Heart right ventricle (tissue), 16 donors: ENCODE data around the gene CIP2A. TPM values are rescaled to one million over a fixed set of nuclear protein-coding genes. Genes with fewer than 3 reads are reported as not detected.

ENCODE experiments used
- ATAC-seq, 8 donors: fragments of 200-7000 bp; cut with Tn5 transposase; one replicate each; pipeline ENCODE4 v1.9.1; 2020; ENCODE audit warnings: mild to moderate bottlenecking in 8 of 8, moderate library complexity in 8 of 8, moderate number of reproducible peaks in 1 of 8
- DNase-seq, 2 donors: peaks; one replicate each; pipeline ENCODE4 v3.0.0-alpha.2; 2020
- H3K27ac ChIP-seq, 10 donors: fragments of 200-600 bp; sonication (generic) in 2 of 10; one replicate each; pipeline versions ENCODE4 v1.5.0 to v1.8.0; 2020 to 2022; ENCODE audit warnings: mild to moderate bottlenecking in 3 of 10
- H3K27me3 ChIP-seq, 7 donors: fragments of 200-600 bp; one replicate each; pipeline ENCODE4 v1.8.0; 2021 to 2022; ENCODE audit warnings: mild to moderate bottlenecking in 2 of 7
- H3K36me3 ChIP-seq, 9 donors: fragments of 200-600 bp; sonication (generic) in 1 of 9; one replicate each; pipeline versions ENCODE4 v1.5.0 to v1.8.0; 2020 to 2022; ENCODE audit warnings: mild to moderate bottlenecking in 2 of 9
- H3K4me1 ChIP-seq, 9 donors: fragments of 200-600 bp; sonication (generic) in 1 of 9; one replicate each; pipeline versions ENCODE4 v1.5.0 to v1.8.0; 2020 to 2022; ENCODE audit warnings: mild to moderate bottlenecking in 4 of 9
- H3K4me3 ChIP-seq, 10 donors: fragments of 200-600 bp; sonication (generic) in 2 of 10; one replicate each; pipeline versions ENCODE4 v1.5.0 to v1.8.0; 2020 to 2022; ENCODE audit warnings: mild to moderate bottlenecking in 7 of 10, moderate library complexity in 2 of 10
- H3K9me3 ChIP-seq, 11 donors: fragments of 200-600 bp in 10 of 11; sonication (generic) in 2 of 11; one replicate each; pipeline versions ENCODE4 v1.5.0 to v1.8.0; 2013 to 2022; ENCODE audit warnings: mild to moderate bottlenecking in 2 of 11, control low read depth in 1 of 11, moderate library complexity in 1 of 11
- CTCF ChIP-seq, 9 donors: fragments of 200-600 bp; sonication (generic) in 2 of 9; IDR thresholded peaks; one replicate each; pipeline versions ENCODE4 v1.5.0 to v1.8.0; 2021 to 2022; ENCODE audit warnings: antibody characterized with exemption in 9 of 9, mild to moderate bottlenecking in 5 of 9, moderate library complexity in 1 of 9
- whole genome bisulfite sequencing, 2 donors: extraction: QIAGEN DNeasy Blood & Tissue Kit; methylation state at CpG; one replicate each; pipeline ENCODE4 v1.1.7; 2013; ENCODE audit warnings: inconsistent platforms in 1 of 2; 5-methylcytosine and 5-hydroxymethylcytosine counted together
- intact Hi-C, 10 donors: fragments of 100-400 bp; cut with DNase I; formaldehyde crosslinking; loops; one replicate each; pipeline versions ENCODE4 v1.11.1 to v1.14.2; 2022
- polyA plus RNA-seq, 2 donors: library from polyadenylated mRNA; stranded (reverse); fragments of 200-250 nt; gene quantifications; one replicate each; pipeline ENCODE4 v1.2.3, GENCODE V29; 2013
- total RNA-seq, 10 donors: library from RNA; stranded (reverse); fragmentation: NEBNext Ultra II Directional in 3 of 10; extraction: Animal tissue kit (Norgen Biotek cat#: 25700) in 3 of 10; gene quantifications; one replicate each; pipeline versions ENCODE4 v1.2.1 to v1.2.4, GENCODE V29; 2021 to 2023
- donor health status: Arrhythmogenic right ventricular cardiomyopathy.
- donor health status: ischemic (EF 13 %, LVEDD 7.1; RV severe dilation, severe dysfunction).
- donor health status: healthy with polysubstance abuse.
- donor health status: DM: no; HTN: yes; CAD: no.
- donor health status: DM: no; HTN: no; CAD: no.
- donor health status: ischemic (EF 25% LVEDD 6.9; RV normal size, moderate dysfunction).
- donor health status: ischemic (EF 25% LVEDD 5.7; RV mildly dilated, moderate dysfunction).
- donor health status: healthy.
- donor health status: DM: yes; HTN: yes; CAD: no.
- donor health status: Ischemic cardiomyopathy.
- donor health status: ischemic (EF 35%, LVEDD 5.7; RV mildly dilated, moderate dysfunction).
- donor health status: nonischemic (EF 11% LVEDD 7.7; RV severe dilation, severe dysfunction).
- donor health status: DM: yes; HTN: yes; CAD: no.
- donor health status: PGD.
- donor health status: ischemic (EF 29% LVEDD 5.4; RV normal size, mild dysfunction).
- donor health status: nonischemic (EF 23%, LVEDD 6.1; RV moderate dilation, normal function).

The CIP2A gene
- total and polyA plus RNA-seq, 12 donors = 0.59 to 3.3 (median 1.7) TPM

- Histone ChIP-seq H3K27me3 (no peaks in the 10 kb centered on the region), H3K36me3 (peaks cover 0 to 10% (median 0%) of the 10 kb centered on the region in 9 donors), H3K4me3 (peak overlapping the region; percentile 55 to 86 (median 74)), H3K27ac (peak overlapping the region in 6 of 10 donors; percentile 83 to 98 (median 88)), H3K4me1 (peaks cover 2 to 30% (median 18%) of the 10 kb centered on the region in 9 donors), H3K9me3 (no peaks in the 10 kb centered on the region)
- ATAC-seq = no peak
- intact Hi-C loops = no loop called here
- WGBS, 2 donors = 2% methylated on average over 8 of the region's 8 CpGs
- DNase-seq = no peak
- TF ChIP-seq CTCF (IDR thresholded peaks at IDR 0.05) = no peak
These were observed 637 bp downstream of the CIP2A start for GRCh38 chr3:108588601-108589000.

GRCh38 chr3:108578064-108578463 lies 11.2 kb downstream of the CIP2A start:
- intact Hi-C loops = no loop called here
- Histone ChIP-seq H3K27ac (no peak overlapping the region), H3K27me3 (no peaks in the 10 kb centered on the region), H3K4me3 (no peak overlapping the region), H3K4me1 (no peaks in the 10 kb centered on the region), H3K36me3 (peaks cover 0 to 69% (median 0%) of the 10 kb centered on the region in 9 donors), H3K9me3 (peaks cover 0 to 2% (median 0%) of the 10 kb centered on the region in 11 donors)
- no peak for TF ChIP-seq CTCF (IDR thresholded peaks at IDR 0.05)
- DNase-seq = no peak
- ATAC-seq = no peak
- WGBS, 2 donors = 92 to 99% methylated on average over 2 of the region's 2 CpGs

GRCh38 chr3:108569336-108569735 lies 19.9 kb downstream of the CIP2A start:
- 98 to 99% methylated on average over 4 of the region's 4 CpGs for WGBS, 2 donors
- DNase-seq = no peak
- H3K27me3 ChIP-seq = no peaks in the 10 kb centered on the region
- peaks cover 0 to 21% (median 0%) of the 10 kb centered on the region in 9 donors for H3K36me3 ChIP-seq
- H3K4me1 ChIP-seq = no peaks in the 10 kb centered on the region
- H3K27ac ChIP-seq = no peak overlapping the region
- H3K9me3 ChIP-seq = peaks cover 0 to 6% (median 0%) of the 10 kb centered on the region in 11 donors
- no peak for TF ChIP-seq CTCF (IDR thresholded peaks at IDR 0.05)
- H3K4me3 ChIP-seq = no peak overlapping the region
- no peak for ATAC-seq
- intact Hi-C loops = no loop called here

- Histone ChIP-seq H3K9me3 (no peaks in the 10 kb centered on the region), H3K36me3 (peaks cover 0 to 16% (median 0%) of the 10 kb centered on the region in 9 donors), H3K4me3 (no peak overlapping the region), H3K27ac (no peak overlapping the region), H3K4me1 (no peaks in the 10 kb centered on the region), H3K27me3 (no peaks in the 10 kb centered on the region)
- ATAC-seq = no peak
- WGBS, 2 donors = 97 to 100% methylated on average over 1 of the region's 1 CpG
- no peak for DNase-seq
- intact Hi-C loops = no loop called here
- no peak for TF ChIP-seq CTCF (IDR thresholded peaks at IDR 0.05)
These were observed 22.6 kb downstream of the CIP2A start for GRCh38 chr3:108566599-108566998.
